Vagina (tissue), 2 donors: ENCODE measurements around the gene GOLGA3. TPM values are rescaled to one million over a fixed set of nuclear protein-coding genes. Genes with fewer than 3 reads are reported as not detected.

Source experiments
- DNase-seq, 2 donors: peaks; one replicate each; pipeline ENCODE4 v3.0.0-alpha.2; 2017; ENCODE audit errors: extremely low spot score in 2 of 2
- H3K27ac ChIP-seq: fragments of 200-600 bp; sonication (generic); one replicate; pipeline ENCODE4 v1.5.1; 2019
- H3K27me3 ChIP-seq: fragments of 200-600 bp; sonication (generic); one replicate; pipeline ENCODE4 v1.5.1; 2019
- H3K36me3 ChIP-seq, 2 donors: fragments of 200-600 bp; sonication (generic); one replicate each; pipeline ENCODE4 v1.5.1; 2017 to 2019
- H3K4me1 ChIP-seq: fragments of 200-600 bp; sonication (generic); one replicate; pipeline ENCODE4 v1.5.1; 2019
- H3K4me3 ChIP-seq, 2 donors: fragments of 200-600 bp; sonication (generic); 1 replicate in 1 of 2; 2 replicates in 1 of 2; pipeline ENCODE4 v1.5.1; 2016 to 2019
- H3K9me3 ChIP-seq: fragments of 200-600 bp; sonication (generic); one replicate; pipeline ENCODE4 v1.5.1; 2019
- CTCF ChIP-seq, 3 experiments: fragments of 450-650 bp in 2 of 3; fragments of 200-600 bp in 1 of 3; sonication (generic) in 1 of 3; IDR thresholded peaks; one replicate each; pipeline ENCODE4 v1.5.1; 2017 to 2019; ENCODE audit warnings: antibody characterized with exemption in 3 of 3, mild to moderate bottlenecking in 2 of 3, moderate library complexity in 2 of 3
- POLR2A ChIP-seq, 2 donors: fragments of 450-650 bp; IDR thresholded peaks; one replicate each; pipeline ENCODE4 v1.6.1; 2017; ENCODE audit warnings: antibody characterized with exemption in 2 of 2, mild to moderate bottlenecking in 2 of 2, moderate library complexity in 2 of 2
- POLR2AphosphoS5 ChIP-seq, 2 donors: sonication (generic); formaldehyde crosslinking; IDR thresholded peaks; one replicate each; pipeline ENCODE4 v1.9.0; 2017; ENCODE audit warnings: antibody characterized with exemption in 2 of 2, mild to moderate bottlenecking in 2 of 2, low read depth in 1 of 2; ENCODE audit not compliant: insufficient read depth in 1 of 2
- intact Hi-C: fragments of 100-400 bp; cut with DNase I; formaldehyde crosslinking; loops from one replicate; pipeline ENCODE4 v1.15.1; 2023
- total RNA-seq: library from RNA; depleted of rRNA; stranded (reverse); fragments of >200 nt; gene quantifications from one replicate; pipeline ENCODE4 v1.2.3, GENCODE V29; 2016

Gene GOLGA3
- total RNA-seq, 1 donor from 2014 or later, result 49.8 TPM

DNA sequence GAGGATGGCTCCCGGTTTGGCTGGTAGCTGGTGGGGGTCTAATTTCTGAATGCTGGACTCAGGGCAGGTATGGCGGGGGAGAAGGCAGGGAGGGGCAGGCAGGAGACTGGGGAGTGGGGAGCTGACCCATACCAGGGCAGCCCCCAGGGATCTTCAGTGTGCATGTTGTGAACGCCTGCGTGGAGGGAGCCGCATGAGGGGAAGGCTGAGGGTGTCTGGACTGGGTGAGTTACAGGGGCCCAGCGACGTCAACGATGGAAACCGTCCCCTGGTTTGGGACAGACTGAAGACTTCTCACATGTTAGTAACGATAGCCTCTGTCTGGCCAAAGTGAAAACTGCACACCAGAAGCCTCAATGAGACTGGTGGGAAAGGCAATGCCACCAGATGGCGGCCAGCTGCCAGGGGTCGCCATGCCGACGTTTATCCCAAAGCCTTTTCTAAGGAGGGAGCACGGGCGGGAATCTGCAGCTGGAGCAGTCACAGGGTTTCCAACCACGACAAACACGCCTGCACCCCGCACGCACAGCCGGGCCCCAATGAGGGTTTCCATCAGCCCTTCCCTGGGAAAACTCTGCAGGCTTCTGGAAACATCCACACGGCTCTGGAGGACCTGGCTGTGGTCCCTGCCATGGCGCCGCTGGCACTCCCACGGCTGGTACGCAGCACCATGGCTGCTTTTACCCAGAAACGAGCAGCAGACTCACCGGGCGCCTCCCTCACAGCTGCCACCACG lies 104.0 kb downstream of the GOLGA3 start:
- DNase-seq, result no peak
- intact Hi-C loops, result no loop called here

GRCh38 chr12:132723764-132724140 lies 104.9 kb downstream of the GOLGA3 start:
- intact Hi-C loops, result no loop called here
- Histone ChIP-seq H3K4me1 (no peaks in the 10 kb centered on the region), H3K27ac (no peak overlapping the region), H3K9me3 (no peaks in the 10 kb centered on the region), H3K36me3 (peaks cover 0 to 75% of the 10 kb centered on the region in 2 donors), H3K4me3 (no peak overlapping the region), H3K27me3 (no peaks in the 10 kb centered on the region)
- TF ChIP-seq POLR2AphosphoS5 (IDR thresholded peaks at IDR 0.05; ENCODE audit: insufficient read depth in 1 of 2, low read depth in 1 of 2) (no peak), CTCF (IDR thresholded peaks at IDR 0.05) (no peak), POLR2A (IDR thresholded peaks at IDR 0.05) (no peak)
- no peak for DNase-seq

More for the DNA sequence above, 104.0 kb downstream of the GOLGA3 start:
- Histone ChIP-seq H3K27ac (no peak overlapping the region), H3K36me3 (peaks cover 0 to 71% of the 10 kb centered on the region in 2 donors), H3K27me3 (no peaks in the 10 kb centered on the region), H3K4me3 (no peak overlapping the region), H3K4me1 (no peaks in the 10 kb centered on the region), H3K9me3 (no peaks in the 10 kb centered on the region)
- TF ChIP-seq CTCF (IDR thresholded peaks at IDR 0.05) (no peak), POLR2AphosphoS5 (IDR thresholded peaks at IDR 0.05; ENCODE audit: insufficient read depth in 1 of 2, low read depth in 1 of 2) (no peak), POLR2A (IDR thresholded peaks at IDR 0.05) (no peak)

- TF ChIP-seq POLR2A (IDR thresholded peaks at IDR 0.05) (no peak), POLR2AphosphoS5 (IDR thresholded peaks at IDR 0.05; ENCODE audit: insufficient read depth in 1 of 2, low read depth in 1 of 2) (no peak), CTCF (IDR thresholded peaks at IDR 0.05) (no peak)
- intact Hi-C loops, result no loop called here
- Histone ChIP-seq H3K9me3 (no peaks in the 10 kb centered on the region), H3K36me3 (peaks cover 0 to 71% of the 10 kb centered on the region in 2 donors), H3K27me3 (no peaks in the 10 kb centered on the region), H3K4me3 (no peak overlapping the region), H3K27ac (no peak overlapping the region), H3K4me1 (no peaks in the 10 kb centered on the region)
- no peak for DNase-seq
These were observed 105.5 kb downstream of the GOLGA3 start for GRCh38 chr12:132723015-132723763.

GRCh38 chr12:132720606-132721345 lies 107.9 kb downstream of the GOLGA3 start:
- Histone ChIP-seq H3K4me1 (no peaks in the 10 kb centered on the region), H3K4me3 (no peak overlapping the region), H3K9me3 (no peaks in the 10 kb centered on the region), H3K27me3 (no peaks in the 10 kb centered on the region), H3K36me3 (peaks cover 4 to 61% of the 10 kb centered on the region in 2 donors), H3K27ac (no peak overlapping the region)
- no peak for TF ChIP-seq CTCF (IDR thresholded peaks at IDR 0.05)
- TF ChIP-seq POLR2AphosphoS5 (IDR thresholded peaks at IDR 0.05; ENCODE audit: insufficient read depth in 1 of 2, low read depth in 1 of 2), result no peak
- TF ChIP-seq POLR2A (IDR thresholded peaks at IDR 0.05), result no peak
- DNase-seq, result no peak
- intact Hi-C loops, result no loop called here
